Measurements from ENCODE around the gene FURIN. TPM values are rescaled to one million over a fixed set of nuclear protein-coding genes. Genes with fewer than 3 reads are reported as not detected.
"Not testable (repeated sequence)": the region's sequence is repeated elsewhere in the genome, so short reads cannot be mapped to it uniquely, and the experiment has no call there.

FURIN gene
- total RNA-seq, 1 donor from 2014 or later = 45.0 TPM

DNA sequence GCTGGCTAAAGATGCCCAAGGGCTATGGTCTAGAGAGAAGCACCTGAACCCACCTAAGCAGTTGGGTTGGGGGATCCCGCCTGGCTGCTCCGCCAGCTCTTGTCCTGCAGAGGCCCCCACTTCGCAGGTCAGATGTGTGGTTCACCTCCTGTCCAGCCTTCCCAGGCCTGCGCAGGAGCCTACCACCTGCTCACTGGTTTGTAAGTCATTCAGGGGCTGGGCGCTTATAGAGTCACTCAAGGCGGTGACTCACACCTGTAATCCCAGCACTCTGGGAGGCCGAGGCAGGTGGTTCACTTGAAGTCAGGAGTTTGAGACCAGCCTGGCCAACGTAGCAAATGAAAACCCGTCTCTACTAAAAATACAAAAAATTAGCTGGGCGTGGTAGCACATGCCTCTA lies 3.9 kb upstream of the FURIN start:
- intact Hi-C loops (cut with DNase I) = no loop called here
- no peak for DNase-seq

DNA sequence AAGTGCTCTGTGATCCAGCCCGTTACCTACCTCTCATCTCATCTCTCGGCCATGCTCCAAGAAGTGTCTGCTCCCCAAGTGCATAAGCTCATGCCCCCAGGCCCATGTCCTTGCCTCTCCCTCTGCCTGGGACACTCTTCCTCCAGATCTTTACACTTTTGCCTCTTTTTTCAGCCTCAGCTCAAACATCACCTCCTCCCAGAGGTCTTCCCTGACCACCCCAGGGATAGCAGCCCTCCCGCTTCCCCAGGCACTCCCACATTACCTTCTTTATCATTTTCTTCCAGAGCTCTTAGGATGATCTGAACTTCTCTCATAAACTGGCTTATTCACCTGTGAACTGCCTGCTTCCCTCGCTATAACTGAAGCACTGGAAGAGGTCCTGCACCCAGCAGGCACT lies 2.7 kb upstream of the FURIN start:
- intact Hi-C loops (cut with DNase I) = no loop called here
- no peak for ATAC-seq (ENCODE audit: poor library complexity)
- no peak for DNase-seq

More for the DNA sequence above, 3.9 kb upstream of the FURIN start:
- ATAC-seq (ENCODE audit: poor library complexity) = no peak

DNA sequence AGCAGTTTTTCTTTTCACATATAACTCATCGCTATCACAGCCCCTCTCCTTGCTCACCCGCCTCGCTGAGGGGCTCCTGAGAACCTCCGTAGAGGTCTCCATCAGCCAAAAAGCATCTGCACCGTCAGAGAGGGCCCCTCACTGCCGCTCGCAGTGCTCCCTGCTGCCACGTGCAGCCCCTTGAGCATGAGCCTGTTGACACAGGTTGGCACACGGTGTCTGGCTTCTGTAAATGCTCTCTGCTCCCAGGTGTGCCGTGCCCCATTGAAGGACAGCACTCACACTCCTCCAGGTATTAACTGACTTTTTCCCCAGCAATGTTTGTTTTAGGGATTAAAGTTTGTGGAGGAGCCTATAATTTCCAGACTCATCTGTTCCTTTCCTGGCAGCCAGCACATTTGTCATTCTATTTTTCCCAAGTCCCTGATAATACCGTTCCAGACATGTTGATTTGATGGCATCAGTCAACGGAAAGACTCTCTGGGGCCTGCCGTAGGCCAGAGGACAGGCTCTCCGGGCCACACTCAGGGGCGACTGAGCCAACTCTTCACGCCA lies 2.1 kb upstream of the FURIN start:
- intact Hi-C loops (cut with DNase I) = no loop called here
- DNase-seq = no peak
- ATAC-seq (ENCODE audit: poor library complexity) = no peak

DNA sequence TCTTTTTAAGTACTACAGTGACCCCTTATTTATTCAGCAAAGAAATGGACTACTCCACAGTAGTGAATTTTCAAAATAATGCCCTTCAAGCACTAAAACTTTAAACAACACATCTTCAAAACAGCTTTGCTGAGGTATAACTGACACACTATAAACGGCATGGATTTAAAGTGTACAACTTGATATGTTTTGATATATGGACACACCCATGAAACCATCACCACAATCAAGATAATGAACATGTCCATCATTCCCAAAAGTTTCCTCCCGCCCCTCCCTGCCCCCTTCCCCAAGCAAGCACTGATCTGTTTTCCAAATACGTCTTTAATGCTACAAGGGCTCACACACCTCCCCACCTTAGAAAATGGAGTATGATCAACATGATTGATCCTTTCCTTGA lies 1.6 kb upstream of the FURIN start:
- ATAC-seq (ENCODE audit: poor library complexity) (no peak), DNase-seq (no peak)
- intact Hi-C loops (cut with DNase I) = no loop called here

DNA sequence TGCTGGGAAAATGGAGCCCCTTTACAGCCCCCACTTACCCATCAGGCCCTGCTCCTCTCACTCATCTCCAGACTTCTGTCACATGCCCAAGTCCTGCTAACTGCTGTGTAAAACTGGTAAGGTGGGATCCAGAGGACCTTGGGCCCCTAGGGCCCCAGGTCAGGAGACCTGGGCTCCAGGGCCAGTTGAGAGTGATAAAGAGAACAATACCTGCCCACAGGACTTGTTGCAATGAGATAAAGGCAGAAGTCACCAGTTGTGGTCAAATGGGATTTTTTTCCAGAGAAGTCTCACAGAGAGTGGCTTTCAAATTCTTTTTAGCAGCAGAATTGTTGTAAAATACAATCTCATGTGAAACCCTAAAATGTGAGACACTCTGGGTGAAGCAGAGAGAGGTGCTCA lies 753 bp downstream of the FURIN start:
- ATAC-seq (ENCODE audit: poor library complexity) (no peak), DNase-seq (no peak)
- intact Hi-C loops (cut with DNase I) = no loop called here

DNA sequence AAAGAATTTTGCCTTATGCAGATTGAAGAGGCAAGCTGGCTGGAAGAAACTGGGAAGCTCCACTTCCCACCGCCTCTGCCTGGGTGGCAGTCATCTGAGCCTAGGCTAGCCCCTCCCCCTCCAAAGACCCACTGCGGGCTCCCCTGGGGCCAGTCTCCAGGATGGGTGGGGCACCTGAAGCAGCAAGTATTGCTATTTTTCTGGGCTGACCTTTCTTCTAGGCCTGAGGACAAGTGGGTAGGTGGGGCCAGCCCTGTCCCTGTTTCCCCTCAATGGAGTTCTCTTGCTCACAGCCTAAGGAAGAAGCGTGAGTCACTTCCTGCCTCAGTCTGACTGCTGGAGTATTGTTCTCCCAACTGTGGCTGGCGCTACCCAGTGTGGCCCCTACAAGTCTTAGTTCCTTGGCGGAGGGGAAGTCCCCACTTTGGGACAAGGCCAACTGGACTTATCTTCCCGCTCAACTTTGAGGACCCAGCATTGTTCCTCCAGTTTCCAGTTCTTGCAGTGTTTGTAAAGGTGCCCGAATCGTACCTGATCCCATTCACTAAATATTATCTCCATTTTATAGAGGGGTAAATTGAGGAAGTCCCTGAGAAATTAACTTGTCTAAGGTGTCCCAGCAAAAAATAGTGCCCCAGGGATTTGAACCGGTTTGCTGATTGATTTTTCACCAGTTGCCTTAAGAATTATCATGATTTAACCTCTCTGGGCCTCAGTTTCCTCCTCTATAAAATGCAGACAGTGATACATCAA lies 1.4 kb downstream of the FURIN start:
- intact Hi-C loops (cut with DNase I) = loop anchor here (5.0 kb wide), 1 partner anchor 152 kb away; the partner anchor contains the start of gene BLM
- peak; percentile 74 for ATAC-seq (ENCODE audit: poor library complexity)

DNA sequence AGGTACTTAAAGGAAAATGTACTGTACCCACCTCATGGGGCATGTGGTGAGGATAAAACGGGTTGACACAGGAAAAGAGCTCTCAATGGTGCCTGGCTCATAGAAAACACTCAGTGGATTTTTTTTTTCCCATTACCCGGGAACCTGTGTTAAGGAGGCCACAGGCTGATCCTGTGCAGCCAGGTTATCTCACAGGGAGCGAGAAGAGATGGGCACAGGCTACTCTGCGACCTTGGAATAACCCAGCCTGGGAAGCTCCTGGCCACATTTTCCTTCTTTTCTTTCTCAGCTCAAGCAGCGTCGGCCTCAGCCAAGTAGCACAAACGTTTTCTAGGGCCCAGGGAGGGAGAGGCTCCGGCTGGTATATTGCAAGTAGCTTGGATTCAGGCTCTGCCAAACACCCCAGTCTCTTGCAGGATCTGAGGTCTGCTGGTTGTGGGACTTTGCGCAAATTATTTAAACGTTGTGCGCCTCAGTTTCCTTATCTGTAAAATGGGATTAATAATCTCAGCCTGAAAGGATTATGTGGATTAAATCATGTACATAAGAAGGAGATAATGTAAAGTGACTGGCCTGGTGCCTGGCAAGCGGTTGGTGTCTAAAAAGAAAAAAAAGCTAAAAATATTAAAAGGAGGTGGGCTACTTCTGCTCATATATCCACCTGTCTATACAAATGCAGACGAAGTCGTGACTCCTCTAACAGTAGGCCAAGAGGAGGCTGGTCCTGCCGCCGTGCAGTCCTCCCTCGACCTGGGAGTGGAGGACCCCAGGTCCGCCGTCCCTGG lies 2.2 kb downstream of the FURIN start:
- DNase-seq = no peak
- peak; percentile 14 for ATAC-seq (ENCODE audit: poor library complexity)

More for the DNA sequence above, 1.4 kb downstream of the FURIN start:
- peak; percentile 89 for DNase-seq

DNA sequence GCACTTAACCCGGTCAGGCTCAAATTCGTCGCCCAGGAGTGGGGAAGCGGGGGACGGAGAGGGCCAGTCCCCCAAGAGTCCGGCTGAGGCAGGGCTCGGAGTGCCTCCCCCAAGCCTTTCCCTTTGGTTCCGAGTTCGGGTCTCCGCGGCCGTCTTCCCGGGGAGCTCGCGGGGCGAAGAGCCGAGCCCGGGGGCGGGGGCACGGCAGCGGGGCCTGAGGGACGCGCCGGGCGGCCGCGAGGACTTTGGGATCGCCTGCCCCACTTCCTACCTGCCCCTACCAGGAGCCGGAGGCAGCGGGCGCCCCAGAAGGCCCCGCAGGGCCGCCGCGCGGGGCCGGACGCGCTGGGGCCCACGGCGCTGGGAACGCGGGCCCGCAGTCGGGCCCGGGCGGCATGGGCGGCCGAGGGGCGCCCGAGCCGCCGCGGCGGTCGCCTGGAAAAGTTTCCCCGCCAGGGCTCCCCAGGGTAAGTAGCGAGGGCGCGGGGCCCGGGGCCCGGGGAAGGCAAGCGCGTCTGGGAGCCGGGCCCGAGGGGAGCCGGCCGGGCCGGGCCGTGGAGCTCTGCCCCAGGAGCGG lies 2.8 kb downstream of the FURIN start:
- intact Hi-C loops (cut with DNase I) = loop anchor here (5.0 kb wide), 1 partner anchor 154 kb away; the partner anchor contains the start of gene BLM
- no peak for DNase-seq
- peak; percentile 18 for ATAC-seq (ENCODE audit: poor library complexity)

More for the DNA sequence above, 2.2 kb downstream of the FURIN start:
- intact Hi-C loops (cut with DNase I) = loop anchor here (5.0 kb wide), 1 partner anchor 153 kb away; the partner anchor contains the start of gene BLM

DNA sequence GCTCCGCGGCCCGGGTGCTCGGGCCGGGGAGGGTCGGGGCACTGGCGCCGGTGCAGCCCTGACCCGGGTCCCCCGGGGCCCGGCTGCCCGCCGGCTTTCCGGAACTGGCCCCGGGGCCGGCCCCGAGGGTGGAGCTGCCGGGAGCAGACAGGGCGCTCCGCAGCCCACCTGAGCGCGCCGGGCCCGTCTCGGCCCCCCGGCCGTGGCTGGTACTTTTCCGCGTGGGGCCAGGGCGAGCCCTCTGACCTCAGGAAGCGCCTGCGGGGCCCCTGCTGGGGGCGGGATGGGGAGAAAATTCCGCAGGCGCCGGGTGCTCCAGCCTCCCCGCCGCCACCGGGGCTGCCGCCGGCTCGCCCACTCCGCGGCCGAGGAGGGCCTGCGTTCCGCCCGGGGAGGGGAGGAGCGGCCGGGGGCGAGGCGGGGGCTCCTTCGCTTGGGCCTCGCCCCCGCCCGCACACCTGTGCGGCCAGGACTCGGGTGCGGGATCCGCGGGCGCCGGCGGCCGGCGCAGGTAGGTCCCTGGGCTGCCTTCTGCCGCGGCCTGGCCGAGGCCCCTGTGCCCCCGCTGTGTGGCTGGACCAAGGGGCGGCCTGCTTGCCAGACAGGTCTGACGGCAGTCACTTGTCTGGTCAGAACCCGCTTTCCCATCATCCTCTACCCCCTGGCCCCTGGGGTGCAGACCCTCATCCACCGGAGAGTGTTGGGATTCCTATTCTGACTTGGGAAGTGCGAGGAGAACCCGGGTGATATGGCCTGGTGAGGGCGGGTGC lies 3.5 kb downstream of the FURIN start:
- ATAC-seq (ENCODE audit: poor library complexity) (peak; percentile 26), DNase-seq (no peak)
- intact Hi-C loops (cut with DNase I) = loop anchor here (5.0 kb wide), 1 partner anchor 155 kb away; the partner anchor contains the start of gene BLM

DNA sequence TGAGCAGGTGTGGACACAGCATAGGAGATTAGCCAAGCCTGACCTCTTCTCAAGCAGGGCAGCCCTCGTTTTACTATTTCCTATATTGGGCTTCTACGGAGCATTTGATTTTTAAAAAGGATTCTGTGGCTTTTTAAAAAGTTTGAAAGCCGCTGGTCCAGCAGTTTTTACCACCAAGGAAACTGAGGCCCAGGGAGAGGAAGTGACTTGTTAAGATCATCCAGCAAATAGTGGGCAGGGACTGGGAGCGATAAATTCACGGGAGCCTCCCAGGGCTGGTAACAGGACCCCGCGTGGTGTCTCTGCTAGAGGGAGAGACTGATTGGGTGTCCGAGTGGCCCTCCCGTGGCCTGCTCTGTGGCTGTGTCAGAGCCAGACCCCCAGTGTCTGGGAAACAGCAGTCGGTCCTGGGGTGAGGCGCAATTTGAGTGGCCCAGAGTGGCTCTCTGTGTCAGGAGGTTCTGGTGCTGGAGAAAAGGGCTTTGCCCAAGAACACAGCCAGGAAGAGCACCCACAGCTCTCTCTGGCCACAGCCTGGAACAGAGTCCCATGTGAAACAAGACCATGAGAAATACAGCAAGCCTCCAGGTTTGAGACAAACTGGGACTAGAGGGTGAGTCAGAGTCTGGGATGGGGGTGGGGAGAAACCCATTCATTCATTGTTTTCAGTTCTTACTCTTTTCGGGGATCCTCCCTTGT lies 4.2 kb downstream of the FURIN start:
- intact Hi-C loops (cut with DNase I) = loop anchor here (5.0 kb wide), 1 partner anchor 155 kb away; the partner anchor contains the start of gene BLM
- no peak for DNase-seq
- peak; percentile 2 for ATAC-seq (ENCODE audit: poor library complexity)

DNA sequence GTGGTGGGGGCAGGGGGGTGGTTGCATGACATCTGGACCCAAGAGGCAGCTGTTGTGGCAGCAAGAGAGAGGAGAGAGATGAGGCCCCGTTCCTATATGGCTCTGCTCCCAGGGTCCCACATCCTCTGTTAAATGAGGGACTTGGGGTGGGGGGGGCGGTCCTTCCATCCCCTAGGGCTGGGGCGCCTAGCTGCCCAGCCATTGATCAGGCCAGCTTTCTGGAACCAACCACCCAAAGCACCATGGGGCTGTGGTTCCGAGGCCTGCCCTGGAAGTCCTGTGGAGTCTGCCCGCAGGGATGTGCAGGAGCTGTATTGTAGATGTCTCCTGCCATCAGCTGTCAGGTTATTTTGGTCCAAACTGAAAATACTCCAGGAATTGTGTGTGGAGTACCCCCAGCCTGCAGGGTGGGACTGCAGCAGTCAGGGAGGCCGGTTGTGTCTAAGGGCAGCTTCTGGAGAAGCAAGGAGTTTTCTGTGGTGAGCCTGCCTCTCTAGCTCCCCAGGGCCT lies 5.2 kb downstream of the FURIN start:
- DNase-seq (no peak), ATAC-seq (ENCODE audit: poor library complexity) (no peak)
- intact Hi-C loops (cut with DNase I) = loop anchor here (5.0 kb wide), 1 partner anchor 156 kb away; the partner anchor contains the start of gene BLM

DNA sequence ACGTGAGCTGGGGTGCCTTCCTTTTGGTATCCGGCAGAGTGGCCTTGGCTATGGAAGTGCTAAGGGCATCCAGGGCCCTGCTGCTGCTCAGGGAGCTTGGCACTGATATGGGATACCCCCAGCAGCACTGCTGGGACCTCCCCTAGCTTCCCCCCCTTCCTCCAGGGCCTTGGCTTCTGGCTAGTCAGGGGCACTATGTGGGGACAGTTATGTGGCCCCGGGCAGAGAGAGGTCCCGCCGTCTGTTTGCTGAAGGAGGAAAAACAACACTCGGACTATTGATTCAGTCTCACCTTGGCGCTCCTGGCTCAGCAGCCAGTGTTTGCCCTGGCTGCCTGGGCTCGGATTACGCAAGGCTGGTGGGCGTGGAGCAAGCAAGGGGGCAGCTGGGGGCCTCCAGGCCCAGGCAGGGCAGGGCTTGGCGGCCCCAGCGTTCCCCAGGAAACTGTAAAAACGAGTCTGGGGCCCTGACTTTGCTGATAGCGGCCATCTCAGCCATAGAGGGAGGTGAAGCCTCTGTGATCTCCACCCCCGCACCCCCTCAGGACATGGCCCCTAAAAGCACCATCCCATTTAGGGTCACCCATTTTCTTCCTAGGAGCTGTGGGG lies 5.7 kb downstream of the FURIN start:
- intact Hi-C loops (cut with DNase I) = loop anchor here (5.0 kb wide), 1 partner anchor 157 kb away; the partner anchor contains the start of gene BLM
- ATAC-seq (ENCODE audit: poor library complexity) = no peak
- DNase-seq = no peak

DNA sequence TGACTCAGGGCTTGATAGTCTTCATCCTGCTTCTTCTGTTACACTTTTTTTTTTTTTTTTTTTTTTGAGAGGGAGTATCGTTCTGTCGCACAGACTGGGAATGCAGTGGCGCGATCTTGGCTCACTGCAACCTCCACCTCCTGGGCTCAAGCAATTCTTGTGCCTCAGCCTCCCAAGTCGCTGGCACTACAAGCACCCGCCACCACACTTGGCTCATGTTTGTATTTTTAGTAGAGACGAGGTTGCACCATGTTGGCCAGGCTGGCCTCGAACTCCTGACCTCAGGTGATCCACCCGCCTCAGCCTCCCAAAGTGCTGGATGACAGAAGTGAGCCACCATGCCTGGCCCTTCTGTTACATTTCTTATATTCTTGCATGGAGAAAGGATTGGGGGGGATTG lies 6.6 kb downstream of the FURIN start:
- intact Hi-C loops (cut with DNase I) = loop anchor here (5.0 kb wide), 1 partner anchor 158 kb away; the partner anchor contains the start of gene BLM
- not testable (repeated sequence) for ATAC-seq (ENCODE audit: poor library complexity); DNase-seq

DNA sequence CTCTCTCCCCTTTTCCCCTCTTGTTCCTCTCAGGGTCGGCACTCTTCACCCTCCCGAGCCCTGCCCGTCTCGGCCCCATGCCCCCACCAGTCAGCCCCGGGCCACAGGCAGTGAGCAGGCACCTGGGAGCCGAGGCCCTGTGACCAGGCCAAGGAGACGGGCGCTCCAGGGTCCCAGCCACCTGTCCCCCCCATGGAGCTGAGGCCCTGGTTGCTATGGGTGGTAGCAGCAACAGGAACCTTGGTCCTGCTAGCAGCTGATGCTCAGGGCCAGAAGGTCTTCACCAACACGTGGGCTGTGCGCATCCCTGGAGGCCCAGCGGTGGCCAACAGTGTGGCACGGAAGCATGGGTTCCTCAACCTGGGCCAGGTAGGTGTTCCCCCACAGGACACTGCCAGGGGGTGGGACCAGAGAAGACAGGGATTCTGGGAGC lies 7.2 kb downstream of the FURIN start:
- no peak for DNase-seq
- ATAC-seq (ENCODE audit: poor library complexity) = no peak
- intact Hi-C loops (cut with DNase I) = no loop called here

DNA sequence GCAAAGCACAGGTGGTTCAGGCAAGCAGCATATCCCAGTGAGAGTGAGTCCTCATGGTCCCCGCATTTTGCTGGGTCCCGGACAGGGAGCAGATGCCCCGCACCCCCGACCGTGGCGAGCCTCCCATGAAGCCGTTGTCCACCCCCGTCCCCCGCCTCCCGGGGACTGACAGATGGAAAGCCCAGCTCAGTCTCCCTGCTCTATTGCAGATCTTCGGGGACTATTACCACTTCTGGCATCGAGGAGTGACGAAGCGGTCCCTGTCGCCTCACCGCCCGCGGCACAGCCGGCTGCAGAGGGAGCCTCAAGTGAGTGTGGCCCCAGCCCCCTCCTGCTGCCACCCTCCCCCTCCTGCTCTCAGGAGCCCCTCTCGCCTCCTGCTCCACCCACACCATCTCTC lies 7.7 kb downstream of the FURIN start:
- ATAC-seq (ENCODE audit: poor library complexity) (no peak), DNase-seq (no peak)
- intact Hi-C loops (cut with DNase I) = no loop called here

DNA sequence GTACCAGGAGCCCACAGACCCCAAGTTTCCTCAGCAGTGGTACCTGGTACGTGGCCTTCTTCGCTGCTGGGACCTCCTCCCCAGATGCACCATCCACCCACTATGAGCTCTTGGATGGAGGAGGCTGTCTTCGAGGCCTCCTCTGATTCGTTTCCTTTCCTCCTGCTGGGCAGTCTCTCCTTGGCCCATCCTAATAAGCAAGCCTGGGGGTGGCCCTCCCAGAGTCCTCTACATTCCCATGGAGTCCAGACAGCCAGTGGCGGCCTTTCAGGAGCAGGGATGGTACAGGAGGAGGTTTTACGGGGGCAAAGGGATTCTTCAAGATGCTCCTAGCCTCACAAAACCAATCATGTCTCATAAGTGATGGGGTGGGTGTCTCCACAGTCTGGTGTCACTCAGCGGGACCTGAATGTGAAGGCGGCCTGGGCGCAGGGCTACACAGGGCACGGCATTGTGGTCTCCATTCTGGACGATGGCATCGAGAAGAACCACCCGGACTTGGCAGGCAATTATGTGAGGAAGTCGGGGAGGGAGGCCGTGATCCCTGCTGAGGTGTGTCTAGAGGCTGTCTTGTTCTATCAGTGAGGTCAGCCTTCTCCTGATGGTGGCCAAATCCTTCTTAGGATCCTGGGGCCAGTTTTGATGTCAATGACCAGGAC lies 8.3 kb downstream of the FURIN start:
- DNase-seq = no peak
- intact Hi-C loops (cut with DNase I) = no loop called here
- ATAC-seq (ENCODE audit: poor library complexity) = no peak

Measured in Right ventricle myocardium superior (tissue), 1 donor.